ENCODE results near the gene SPACA4.

GRCh38 chr19:48614436-48615230 lies 8.1 kb downstream of the SPACA4 start, which contains the start of gene FAM83E:
- TF ChIP-seq CTCF (IDR thresholded peaks at IDR 0.05) (peak in 1 of 7 experiments; percentile 24), POLR2A (IDR thresholded peaks at IDR 0.05) (peak in 2 of 3 donors; percentile 25)

Data from body of pancreas (tissue), 4 donors.